Neutrophil (primary cell): ENCODE results near the gene GATC.

Source experiments
- H3K27ac ChIP-seq: fragments of 200-600 bp; sonication (generic); 2 replicates; pipeline ENCODE4 v1.5.1; 2016; ENCODE audit warnings: mild to moderate bottlenecking, moderate library complexity
- H3K27me3 ChIP-seq: fragments of 200-600 bp; sonication (generic); 2 replicates; pipeline ENCODE4 v1.6.0; 2016; ENCODE audit warnings: mild to moderate bottlenecking
- H3K36me3 ChIP-seq: fragments of 200-600 bp; sonication (generic); 2 replicates; pipeline ENCODE4 v1.5.1; 2017
- H3K4me1 ChIP-seq, 2 experiments: fragments of 200-600 bp in 1 of 2; sonication (generic) in 1 of 2; 1 replicate in 1 of 2; 2 replicates in 1 of 2; pipeline versions ENCODE4 v1.5.1 to v1.6.1; 2013 to 2016; ENCODE audit warnings: low read depth in 1 of 2, low read length in 1 of 2, mild to moderate bottlenecking in 1 of 2, moderate library complexity in 1 of 2; ENCODE audit not compliant: control insufficient read depth in 1 of 2, insufficient read depth in 1 of 2
- H3K4me3 ChIP-seq, 2 experiments: fragments of 200-600 bp in 1 of 2; sonication (generic) in 1 of 2; 1 replicate in 1 of 2; 2 replicates in 1 of 2; pipeline ENCODE4 v1.5.1; 2013 to 2016; ENCODE audit warnings: low read depth in 1 of 2, low read length in 1 of 2, mild to moderate bottlenecking in 1 of 2, moderate library complexity in 1 of 2
- H3K9me3 ChIP-seq: fragments of 200-600 bp; sonication (generic); 2 replicates; pipeline ENCODE4 v1.5.1; 2016
- TF ChIP-seq, protein P1 (sequence below): fragments of 200-600 bp; sonication (generic); IDR thresholded peaks from 2 replicates; pipeline ENCODE4 v1.5.1; 2016; ENCODE audit warnings: antibody characterized with exemption

Gene GATC

DNA sequence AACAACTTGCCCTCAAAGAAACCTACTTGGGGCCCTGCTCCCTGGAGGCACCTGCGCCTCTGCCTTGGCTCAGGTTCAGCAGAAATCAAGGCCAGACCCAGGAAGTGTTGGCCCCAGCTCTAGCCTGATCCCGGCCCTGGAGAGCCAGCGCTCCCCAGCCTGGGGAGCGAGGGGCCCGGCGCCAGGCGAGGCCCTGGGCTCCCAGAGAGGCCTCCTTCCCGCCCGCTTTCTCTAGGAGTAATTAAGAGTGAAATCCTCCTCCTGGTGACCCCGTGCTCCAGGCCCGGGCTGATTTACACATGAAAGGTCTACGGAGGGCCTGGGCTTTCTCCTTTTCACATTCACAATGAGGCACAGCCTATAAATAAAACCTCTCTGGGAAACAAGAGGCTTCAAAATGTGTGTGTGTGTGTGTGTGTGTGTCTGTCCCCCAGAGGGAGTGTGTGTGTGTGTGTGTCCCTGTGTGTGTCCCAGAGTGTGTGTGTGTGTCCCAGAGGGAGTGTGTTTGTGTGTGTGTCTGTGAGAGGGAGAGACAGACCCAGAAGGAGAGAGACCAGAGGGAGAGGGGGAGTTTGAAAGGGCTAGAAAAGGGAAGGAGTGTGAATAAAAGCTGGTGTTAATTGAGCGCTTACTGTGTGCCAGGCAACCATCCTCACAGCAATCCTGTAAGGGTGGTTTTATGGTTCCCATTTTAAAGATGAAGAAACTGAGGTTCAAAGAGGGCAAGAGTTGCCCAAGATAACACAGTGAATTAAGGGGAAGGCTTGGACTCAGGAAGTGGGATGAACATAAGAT lies 32.1 kb upstream of the GATC start:
- Histone ChIP-seq H3K27me3 (no peaks in the 10 kb centered on the region), H3K27ac (no peak overlapping the region), H3K9me3 (no peaks in the 10 kb centered on the region), H3K36me3 (no peaks in the 10 kb centered on the region), H3K4me3 (no peak overlapping the region), H3K4me1 (no peaks in the 10 kb centered on the region)
- TF ChIP-seq, protein P1, sequence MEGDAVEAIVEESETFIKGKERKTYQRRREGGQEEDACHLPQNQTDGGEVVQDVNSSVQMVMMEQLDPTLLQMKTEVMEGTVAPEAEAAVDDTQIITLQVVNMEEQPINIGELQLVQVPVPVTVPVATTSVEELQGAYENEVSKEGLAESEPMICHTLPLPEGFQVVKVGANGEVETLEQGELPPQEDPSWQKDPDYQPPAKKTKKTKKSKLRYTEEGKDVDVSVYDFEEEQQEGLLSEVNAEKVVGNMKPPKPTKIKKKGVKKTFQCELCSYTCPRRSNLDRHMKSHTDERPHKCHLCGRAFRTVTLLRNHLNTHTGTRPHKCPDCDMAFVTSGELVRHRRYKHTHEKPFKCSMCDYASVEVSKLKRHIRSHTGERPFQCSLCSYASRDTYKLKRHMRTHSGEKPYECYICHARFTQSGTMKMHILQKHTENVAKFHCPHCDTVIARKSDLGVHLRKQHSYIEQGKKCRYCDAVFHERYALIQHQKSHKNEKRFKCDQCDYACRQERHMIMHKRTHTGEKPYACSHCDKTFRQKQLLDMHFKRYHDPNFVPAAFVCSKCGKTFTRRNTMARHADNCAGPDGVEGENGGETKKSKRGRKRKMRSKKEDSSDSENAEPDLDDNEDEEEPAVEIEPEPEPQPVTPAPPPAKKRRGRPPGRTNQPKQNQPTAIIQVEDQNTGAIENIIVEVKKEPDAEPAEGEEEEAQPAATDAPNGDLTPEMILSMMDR = no peak

GRCh38 chr12:120416490-120417216 lies 29.6 kb upstream of the GATC start:
- Histone ChIP-seq H3K4me3 (no peak overlapping the region), H3K27ac (no peak overlapping the region), H3K4me1 (no peaks in the 10 kb centered on the region), H3K36me3 (no peaks in the 10 kb centered on the region), H3K27me3 (no peaks in the 10 kb centered on the region), H3K9me3 (no peaks in the 10 kb centered on the region)
- TF ChIP-seq, protein P1 = no peak

GRCh38 chr12:120417917-120418580 lies 28.2 kb upstream of the GATC start:
- Histone ChIP-seq H3K27ac (no peak overlapping the region), H3K4me3 (no peak overlapping the region), H3K4me1 (no peaks in the 10 kb centered on the region), H3K36me3 (no peaks in the 10 kb centered on the region), H3K27me3 (no peaks in the 10 kb centered on the region), H3K9me3 (no peaks in the 10 kb centered on the region)
- TF ChIP-seq, protein P1 = no peak

GRCh38 chr12:120421701-120422100 lies 24.5 kb upstream of the GATC start:
- Histone ChIP-seq H3K4me1 (no peaks in the 10 kb centered on the region), H3K4me3 (no peak overlapping the region), H3K9me3 (no peaks in the 10 kb centered on the region), H3K27ac (no peak overlapping the region), H3K27me3 (no peaks in the 10 kb centered on the region), H3K36me3 (no peaks in the 10 kb centered on the region)
- TF ChIP-seq, protein P1 = no peak

- Histone ChIP-seq H3K36me3 (no peaks in the 10 kb centered on the region), H3K27ac (no peak overlapping the region), H3K4me1 (no peaks in the 10 kb centered on the region), H3K4me3 (no peak overlapping the region), H3K27me3 (peaks cover 12% of the 10 kb centered on the region), H3K9me3 (no peaks in the 10 kb centered on the region)
- TF ChIP-seq, protein P1 = no peak
Measured at GRCh38 chr12:120422892-120423456, 23.3 kb upstream of the GATC start.
